Urinary bladder (tissue), 4 donors: ENCODE results near the gene DISC1. TPM values are rescaled to one million over a fixed set of nuclear protein-coding genes. Genes with fewer than 3 reads are reported as not detected.

Experiments used
- DNase-seq: peaks from one replicate; pipeline ENCODE4 v3.0.0-alpha.2; 2015; ENCODE audit errors: extremely low spot score
- H3K27ac ChIP-seq: one replicate; pipeline ENCODE4 v1.5.1; 2013; ENCODE audit warnings: low read depth, mild to moderate bottlenecking, moderate library complexity
- H3K36me3 ChIP-seq: one replicate; pipeline ENCODE4 v1.6.1; 2013; ENCODE audit warnings: mild to moderate bottlenecking, moderate library complexity; ENCODE audit not compliant: insufficient read depth
- H3K4me1 ChIP-seq: one replicate; pipeline ENCODE4 v1.6.1; 2013; ENCODE audit warnings: mild to moderate bottlenecking, moderate library complexity; ENCODE audit not compliant: insufficient read depth
- H3K4me3 ChIP-seq: one replicate; pipeline ENCODE4 v1.5.1; 2013; ENCODE audit warnings: low read depth, low read length
- WGBS: extraction: QIAGEN DNeasy Blood & Tissue Kit; methylation state at CpG from one replicate; pipeline ENCODE4 v1.1.7; 2013; 5-methylcytosine and 5-hydroxymethylcytosine counted together
- polyA plus RNA-seq: library from polyadenylated mRNA; stranded (reverse); fragments of 200-250 nt; gene quantifications from one replicate; pipeline ENCODE4 v1.2.3, GENCODE V29; 2013
- total RNA-seq: library from RNA; depleted of rRNA; stranded (reverse); fragments of >200 nt; gene quantifications from one replicate; pipeline ENCODE4 v1.2.3, GENCODE V29; 2014
- donor health status: healthy with polysubstance abuse.
- donor health status: healthy.

DISC1 gene
- total and polyA plus RNA-seq, 2 donors: 1.6 to 32.0 TPM

- DNase-seq: no peak
- 90% methylated on average over 1 of the region's 1 CpG for WGBS
- Histone ChIP-seq H3K4me1 (no peaks in the 10 kb centered on the region), H3K27ac (no peak overlapping the region), H3K36me3 (no peaks in the 10 kb centered on the region), H3K4me3 (no peak overlapping the region)
These were observed 215.9 kb downstream of the DISC1 start for GRCh38 chr1:231842441-231842840.

- Histone ChIP-seq H3K27ac (peak overlapping the region; percentile 75), H3K4me1 (no peaks in the 10 kb centered on the region), H3K4me3 (no peak overlapping the region), H3K36me3 (no peaks in the 10 kb centered on the region)
- DNase-seq: no peak
- WGBS: 43% methylated on average over 7 of the region's 7 CpGs
These were observed 218.5 kb downstream of the DISC1 start for GRCh38 chr1:231844986-231845502.

- no peaks in the 10 kb centered on the region for H3K36me3 ChIP-seq
- WGBS: 87% methylated on average over 7 of the region's 7 CpGs
- no peak for DNase-seq
- H3K4me1 ChIP-seq: no peaks in the 10 kb centered on the region
- no peak overlapping the region for H3K4me3 ChIP-seq
- no peak overlapping the region for H3K27ac ChIP-seq
These were observed 221.2 kb downstream of the DISC1 start for GRCh38 chr1:231847612-231848397.

- H3K4me1 ChIP-seq: no peaks in the 10 kb centered on the region
- 93% methylated on average over 5 of the region's 5 CpGs for WGBS
- DNase-seq: no peak
- H3K27ac ChIP-seq: no peak overlapping the region
- H3K36me3 ChIP-seq: no peaks in the 10 kb centered on the region
- no peak overlapping the region for H3K4me3 ChIP-seq
These were observed 223.4 kb downstream of the DISC1 start for GRCh38 chr1:231849981-231850380.

DNA sequence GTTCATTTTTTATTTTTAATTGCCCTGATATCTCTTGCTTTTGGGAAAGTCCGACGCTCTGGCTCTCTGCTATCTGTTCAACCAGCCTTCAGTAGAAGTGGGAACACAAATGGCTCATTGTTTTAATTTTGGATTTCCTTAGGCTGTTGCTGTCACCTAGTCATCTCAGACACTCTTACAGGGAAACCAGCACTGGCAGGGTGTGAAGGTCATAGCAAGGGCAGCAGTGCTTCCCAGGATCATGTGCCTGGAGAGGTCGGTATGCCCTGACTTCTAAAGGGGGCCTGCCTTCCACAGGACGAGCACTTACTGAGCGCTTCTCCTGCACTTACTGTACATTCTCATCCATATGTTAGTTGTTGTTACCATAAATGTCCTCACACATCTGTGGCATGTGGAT, 224.2 kb downstream of the DISC1 start:
- DNase-seq: no peak
- H3K4me3 ChIP-seq: no peak overlapping the region
- H3K27ac ChIP-seq: no peak overlapping the region
- H3K4me1 ChIP-seq: no peaks in the 10 kb centered on the region
- 87% methylated on average over 5 of the region's 5 CpGs for WGBS
- no peaks in the 10 kb centered on the region for H3K36me3 ChIP-seq

- Histone ChIP-seq H3K27ac (no peak overlapping the region), H3K36me3 (no peaks in the 10 kb centered on the region), H3K4me3 (no peak overlapping the region), H3K4me1 (no peaks in the 10 kb centered on the region)
- WGBS: 89% methylated on average over 7 of the region's 7 CpGs
- no peak for DNase-seq
These were observed 227.1 kb downstream of the DISC1 start for GRCh38 chr1:231853588-231854207.

DNA sequence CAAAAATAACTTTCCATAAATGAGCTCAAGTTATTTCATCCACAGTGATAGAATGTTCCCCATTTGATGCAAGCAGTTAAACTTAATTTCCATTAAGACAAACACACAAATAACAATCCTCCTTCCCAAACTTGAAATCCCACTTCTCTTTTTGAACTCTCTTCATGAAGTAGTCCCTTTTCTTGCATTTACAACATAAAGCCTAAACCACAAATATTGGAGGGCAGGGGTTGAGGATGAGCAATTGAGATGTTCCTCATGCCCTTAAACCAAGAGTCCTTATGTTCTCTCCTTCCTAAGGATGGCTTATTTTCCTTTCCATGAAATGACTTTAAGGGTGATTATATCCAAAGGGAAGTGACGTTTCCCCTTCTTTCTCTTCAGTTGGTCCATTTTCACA, 228.8 kb downstream of the DISC1 start:
- Histone ChIP-seq H3K36me3 (no peaks in the 10 kb centered on the region), H3K4me1 (no peaks in the 10 kb centered on the region), H3K27ac (no peak overlapping the region), H3K4me3 (no peak overlapping the region)
- 75% methylated on average over 1 of the region's 1 CpG for WGBS
- no peak for DNase-seq

- DNase-seq: no peak
- H3K4me1 ChIP-seq: no peaks in the 10 kb centered on the region
- no peak overlapping the region for H3K27ac ChIP-seq
- no peak overlapping the region for H3K4me3 ChIP-seq
- H3K36me3 ChIP-seq: no peaks in the 10 kb centered on the region
- WGBS: 95% methylated on average over 5 of the region's 5 CpGs
These were observed 229.3 kb downstream of the DISC1 start for GRCh38 chr1:231855926-231856325.

DNA sequence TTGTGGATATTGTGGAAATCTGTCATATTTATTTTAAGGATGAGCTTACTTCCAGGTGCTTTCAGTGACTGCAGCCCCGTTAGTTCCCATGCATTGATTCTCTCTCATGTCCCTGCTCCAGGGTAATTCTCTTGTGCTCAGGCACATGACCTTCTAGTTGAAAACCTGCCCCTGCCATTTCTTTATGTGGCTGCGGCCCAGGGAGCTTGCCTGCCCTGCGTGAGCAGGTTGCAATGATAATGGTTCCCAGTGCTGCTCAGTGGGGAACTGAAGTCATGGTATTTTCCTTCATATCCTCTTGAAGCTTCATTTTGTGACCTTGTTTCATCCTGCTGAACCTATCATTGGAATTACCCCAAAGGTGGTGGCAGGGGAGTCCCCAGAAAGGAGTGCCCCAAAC, 229.8 kb downstream of the DISC1 start:
- Histone ChIP-seq H3K4me3 (no peak overlapping the region), H3K36me3 (no peaks in the 10 kb centered on the region), H3K4me1 (no peaks in the 10 kb centered on the region), H3K27ac (no peak overlapping the region)
- no peak for DNase-seq
- 98% methylated on average over 3 of the region's 3 CpGs for WGBS

DNA sequence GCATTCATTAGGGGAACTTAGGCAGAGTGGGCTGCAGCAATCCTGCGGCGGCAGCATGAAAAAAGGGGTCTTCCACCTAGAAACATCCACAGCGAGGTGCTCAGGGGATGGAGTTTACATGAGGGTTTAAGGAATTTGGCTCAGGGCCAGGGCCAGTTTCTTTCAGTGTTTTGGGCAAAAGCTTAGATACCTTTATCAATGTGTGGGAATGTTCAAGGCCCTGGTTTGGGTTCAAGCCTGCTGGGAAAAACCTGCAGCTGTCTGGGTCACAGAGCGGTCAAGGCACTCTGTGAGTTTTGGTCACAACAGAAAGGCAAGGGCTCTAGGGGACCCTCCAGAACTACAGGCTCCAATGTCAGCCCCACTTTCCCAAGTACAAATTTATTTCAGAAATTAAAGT, 230.3 kb downstream of the DISC1 start:
- WGBS: 98% methylated on average over 4 of the region's 4 CpGs

GRCh38 chr1:231857609-231858135, 231.1 kb downstream of the DISC1 start:
- DNase-seq: no peak
- WGBS: 96% methylated on average over 8 of the region's 8 CpGs
- H3K4me3 ChIP-seq: no peak overlapping the region
- no peak overlapping the region for H3K27ac ChIP-seq
- H3K36me3 ChIP-seq: no peaks in the 10 kb centered on the region
- no peaks in the 10 kb centered on the region for H3K4me1 ChIP-seq

More for the DNA sequence above, 230.3 kb downstream of the DISC1 start:
- H3K4me1 ChIP-seq: no peaks in the 10 kb centered on the region
- DNase-seq: no peak
- H3K36me3 ChIP-seq: no peaks in the 10 kb centered on the region
- H3K4me3 ChIP-seq: no peak overlapping the region
- no peak overlapping the region for H3K27ac ChIP-seq

DNA sequence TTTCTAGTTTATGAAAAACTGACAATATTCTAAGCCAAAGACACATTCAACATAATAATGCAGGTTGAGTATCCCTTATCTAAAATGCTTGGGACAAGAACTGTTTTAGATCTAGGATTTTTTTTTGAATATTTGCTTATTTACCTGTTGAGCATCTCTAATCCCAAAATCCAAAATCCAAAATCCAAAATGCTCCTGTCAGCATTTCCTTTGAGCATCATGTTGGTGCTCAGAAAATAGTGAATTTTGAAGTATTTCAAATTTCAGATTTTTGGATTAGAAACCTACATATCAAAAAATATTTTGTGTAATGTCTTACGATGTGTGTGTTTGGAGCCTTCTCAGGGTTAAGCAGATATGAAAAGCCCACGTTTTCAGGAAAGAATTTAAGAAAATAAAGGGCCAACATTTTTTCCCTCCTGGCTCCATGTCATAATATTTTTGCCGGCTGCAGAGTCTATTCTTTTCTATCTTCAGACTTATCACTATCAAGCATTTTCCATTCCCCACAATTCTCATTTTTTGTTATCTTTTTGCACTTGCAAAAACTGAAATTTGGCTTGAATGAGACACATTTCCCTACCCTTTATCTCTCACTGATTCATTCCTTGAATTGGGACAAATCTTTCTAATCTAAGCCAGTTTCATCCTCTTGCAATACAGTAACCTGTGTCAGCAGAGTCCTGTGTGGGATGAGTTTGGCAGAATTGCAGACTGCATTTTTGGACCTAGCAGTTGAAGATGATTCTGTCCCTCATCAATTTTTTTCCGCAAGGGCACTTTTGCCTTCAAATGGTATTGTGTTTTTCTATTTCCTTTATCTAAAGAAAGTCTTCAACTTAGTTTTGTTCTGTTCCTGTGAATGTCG, 233.9 kb downstream of the DISC1 start:
- DNase-seq: no peak
- H3K4me3 ChIP-seq: no peak overlapping the region
- 66% methylated on average over 5 of the region's 5 CpGs for whole genome bisulfite sequencing
- H3K27ac ChIP-seq: no peak overlapping the region
- no peaks in the 10 kb centered on the region for H3K36me3 ChIP-seq
- no peaks in the 10 kb centered on the region for H3K4me1 ChIP-seq
